ENCODE measurements around the gene AGAP2. TPM values are rescaled to one million over a fixed set of nuclear protein-coding genes. Genes with fewer than 3 reads are reported as not detected.

AGAP2 gene
- total RNA-seq, 1 experiment from 2014 or later, result 2.0 TPM

- Mint-ChIP-seq H3K36me3 (peaks cover 2% of the 10 kb centered on the region), H3K4me3 (no peak overlapping the region), H3K4me1 (no peaks in the 10 kb centered on the region), H3K27ac (no peak overlapping the region), H3K27me3 (ENCODE audit: low read depth) (peaks cover 23% of the 10 kb centered on the region), H3K9me3 (peaks cover 7% of the 10 kb centered on the region; the same call in 1 of the 2 replicates)
- ChIA-PET CTCF (interaction anchor here (1.0 to 2.9 kb wide), 6 partner anchors 25 to 111 kb away, joined by 3 to 25 read pairs (median 8); partner anchors contain the start of gene B4GALNT1), POLR2A (interaction anchor here (0.6 to 1.2 kb wide), 2 partner anchors 36 to 91 kb away, joined by 3 to 4 read pairs; no protein-coding TSS in a partner anchor)
- DNase-seq (ENCODE audit: low spot score) (no peak), ATAC-seq (no peak)
- TF ChIP-seq ZSCAN18 (CRISPR knock-in tag; IDR thresholded peaks at IDR 0.05) (no peak), AR (CRISPR knock-in tag; IDR thresholded peaks at IDR 0.05) (no peak), ZNF121 (CRISPR knock-in tag; IDR thresholded peaks at IDR 0.05) (no peak), ERG (CRISPR knock-in tag; IDR thresholded peaks at IDR 0.05) (no peak), CBFB (CRISPR knock-in tag; IDR thresholded peaks at IDR 0.05; ENCODE audit: low read depth) (no peak), SMAD4 (CRISPR knock-in tag; IDR thresholded peaks at IDR 0.05) (no peak), E2F4 (CRISPR knock-in tag; IDR thresholded peaks at IDR 0.05; ENCODE audit: borderline replicate concordance, low read depth) (no peak)
Measured at GRCh38 chr12:57694459-57695019, 44.0 kb downstream of the AGAP2 start.

- H3K27ac Mint-ChIP-seq, result no peak within 1 kb of the TSS
- H3K4me3 Mint-ChIP-seq, result no peak within 1 kb of the TSS
- H3K4me1 Mint-ChIP-seq, result no peaks in the 10 kb centered on the region
- H3K36me3 Mint-ChIP-seq, result peaks cover 2% of the 10 kb centered on the region
- DNase-seq (ENCODE audit: low spot score), result peak; percentile 93
- peaks cover 26% of the 10 kb centered on the region for H3K27me3 Mint-ChIP-seq (ENCODE audit: low read depth)
- POLR2A ChIA-PET, result interaction anchor here (1.2 kb wide), 1 partner anchor 90 kb away, joined by 3 read pairs; no protein-coding TSS in a partner anchor
- peaks cover 11% of the 10 kb centered on the region for H3K9me3 Mint-ChIP-seq
- CTCF ChIA-PET, result interaction anchor here (0.6 to 2.9 kb wide), 17 partner anchors 14 to 110 kb away, joined by 3 to 25 read pairs (median 5); partner anchors contain the start of genes ARHGEF25 and B4GALNT1
- peak; percentile 98 for ATAC-seq
- TF ChIP-seq GABPB1 (CRISPR knock-in tag; IDR thresholded peaks at IDR 0.05) (0 out of 2 replicates have a peak, but pooled peaks have one; percentile 17), CTCF (IDR thresholded peaks at IDR 0.05) (0 out of 2 replicates have a peak, but pooled peaks have one; percentile 39), NR1H2 (CRISPR knock-in tag; IDR thresholded peaks at IDR 0.05) (no peak), SOX15 (CRISPR knock-in tag; IDR thresholded peaks at IDR 0.05) (no peak), ZNF425 (CRISPR knock-in tag; conservative IDR thresholded peaks at IDR 0.05) (no peak), MAX (CRISPR knock-in tag; IDR thresholded peaks at IDR 0.05) (peak; percentile 55; the same call in 1 of the 2 replicates), CREM (CRISPR knock-in tag; IDR thresholded peaks at IDR 0.05) (peak; percentile 74), ARID4B (CRISPR knock-in tag; IDR thresholded peaks at IDR 0.05; ENCODE audit: borderline replicate concordance) (peak; percentile 55; the same call in 1 of the 2 replicates), FOXP1 (CRISPR knock-in tag; IDR thresholded peaks at IDR 0.05; ENCODE audit: borderline replicate concordance) (no peak)
Measured at GRCh38 chr12:57693659-57694458, 44.7 kb downstream of the AGAP2 start, which contains the start of gene OS9. OS9 (plus strand) TSS chr12:57694132; CDS start chr12:57694162, 30 bp downstream.
